ENCODE measurements around the gene TBC1D4.
"Not testable (repeated sequence)": the region's sequence is repeated elsewhere in the genome, so short reads cannot be mapped to it uniquely, and the experiment has no call there.

Gene TBC1D4

DNA sequence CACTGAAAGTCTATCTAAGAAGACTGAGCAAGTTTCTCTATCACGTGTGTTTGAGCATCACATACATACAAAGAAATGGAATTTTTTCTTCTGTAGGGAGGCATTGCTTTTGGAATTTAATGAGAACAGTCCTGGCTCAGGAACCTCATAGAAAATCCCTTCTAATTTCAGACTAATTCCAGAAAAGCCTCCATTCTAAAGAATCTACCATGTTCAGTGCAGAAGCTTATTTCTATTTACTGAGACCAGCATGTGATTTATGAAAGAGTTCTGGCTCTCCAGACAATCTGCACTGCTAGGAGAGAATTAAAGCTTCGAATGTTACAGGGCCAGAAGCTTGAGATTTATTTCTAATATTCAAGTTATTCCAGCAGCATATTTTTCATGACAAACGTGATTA lies 186.8 kb downstream of the TBC1D4 start:
- DNase-seq (ENCODE audit: low read depth in 2 of 2, low spot score in 1 of 2): no peak

DNA sequence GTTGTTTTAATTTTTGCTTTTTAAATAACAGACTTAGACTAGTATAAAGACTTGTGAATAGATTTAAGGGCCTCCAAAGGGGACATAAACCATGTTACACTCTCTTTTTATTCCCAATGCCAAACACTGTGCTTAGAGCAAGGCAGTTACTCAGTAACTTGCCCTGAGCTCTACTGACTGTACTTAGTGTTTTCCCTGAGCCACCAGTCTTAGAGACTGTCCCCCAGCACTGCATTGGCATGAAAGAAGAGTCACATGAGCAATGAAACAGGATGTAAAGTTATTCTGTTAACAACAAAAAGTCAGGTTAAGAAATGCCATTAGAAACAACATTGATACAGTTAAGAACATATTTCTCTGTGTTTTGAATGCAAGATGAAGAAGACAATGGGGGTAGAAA lies 187.9 kb downstream of the TBC1D4 start:
- DNase-seq (ENCODE audit: low read depth in 2 of 2, low spot score in 1 of 2): no peak

DNA sequence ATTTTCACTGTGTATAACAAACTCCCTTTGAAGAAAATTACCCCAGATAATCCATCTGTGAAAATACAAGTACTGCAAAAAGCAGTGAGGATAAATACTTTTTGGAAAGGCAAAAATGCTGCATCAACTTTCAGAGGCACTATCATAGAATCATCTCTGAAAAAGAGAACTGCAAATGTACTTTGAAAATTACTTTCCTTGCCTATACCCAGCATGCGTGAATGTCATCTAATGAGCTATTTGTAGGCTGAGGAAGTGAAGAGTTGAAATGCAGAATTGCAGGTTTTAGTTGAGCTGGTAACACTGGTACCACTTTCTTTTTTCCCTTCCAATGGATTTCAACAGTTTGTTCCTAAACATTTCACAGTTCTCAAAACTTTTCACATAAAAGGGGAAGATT lies 196.7 kb downstream of the TBC1D4 start:
- DNase-seq (ENCODE audit: low read depth in 2 of 2, low spot score in 1 of 2): no peak

DNA sequence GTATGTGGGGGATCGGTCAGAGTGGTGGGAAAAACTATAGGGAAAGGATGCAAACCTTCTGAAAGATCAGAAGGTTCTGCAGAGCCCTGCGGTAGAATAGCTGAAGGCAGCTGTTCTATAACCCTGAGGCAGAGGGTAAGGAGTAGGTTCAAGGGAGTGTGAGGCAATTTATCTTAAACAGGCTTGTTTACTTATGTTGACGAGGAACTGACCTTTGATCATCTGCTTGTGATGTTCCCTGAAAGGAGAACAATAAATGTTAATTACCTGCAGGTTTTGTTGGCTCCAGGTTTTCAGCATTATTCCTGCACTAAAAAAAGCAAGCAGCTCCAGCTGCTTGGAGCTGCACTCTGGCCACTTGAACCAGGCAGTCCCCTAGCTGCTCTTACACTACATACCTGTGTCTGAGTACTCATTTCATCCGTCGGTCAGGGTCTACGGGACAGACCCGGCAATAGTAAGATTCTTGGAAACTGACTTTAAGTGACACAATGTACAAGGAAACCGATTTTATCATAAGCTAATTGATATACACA lies 202.1 kb downstream of the TBC1D4 start:
- DNase-seq (ENCODE audit: low read depth in 2 of 2, low spot score in 1 of 2): no peak

DNA sequence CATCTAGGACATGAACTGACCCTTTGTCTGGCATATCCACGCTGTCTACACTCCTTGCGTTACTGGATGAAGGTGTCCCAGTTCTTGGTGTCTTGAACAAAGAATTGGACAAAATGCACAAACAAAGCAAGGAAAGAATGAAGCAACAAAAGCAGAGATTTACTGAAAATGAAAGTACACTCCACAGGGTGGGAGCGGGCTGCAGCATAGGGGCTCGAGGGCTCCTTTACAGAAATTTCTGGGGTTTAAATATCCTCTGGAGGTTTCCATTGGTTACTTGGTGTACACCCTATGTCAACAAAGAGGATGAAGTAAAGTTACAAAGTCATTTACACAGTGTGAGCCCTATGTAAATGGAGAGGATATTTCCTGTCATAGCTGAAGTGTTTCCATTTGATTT lies 208.3 kb downstream of the TBC1D4 start:
- DNase-seq (ENCODE audit: low read depth in 2 of 2, low spot score in 1 of 2): not testable (repeated sequence)

DNA sequence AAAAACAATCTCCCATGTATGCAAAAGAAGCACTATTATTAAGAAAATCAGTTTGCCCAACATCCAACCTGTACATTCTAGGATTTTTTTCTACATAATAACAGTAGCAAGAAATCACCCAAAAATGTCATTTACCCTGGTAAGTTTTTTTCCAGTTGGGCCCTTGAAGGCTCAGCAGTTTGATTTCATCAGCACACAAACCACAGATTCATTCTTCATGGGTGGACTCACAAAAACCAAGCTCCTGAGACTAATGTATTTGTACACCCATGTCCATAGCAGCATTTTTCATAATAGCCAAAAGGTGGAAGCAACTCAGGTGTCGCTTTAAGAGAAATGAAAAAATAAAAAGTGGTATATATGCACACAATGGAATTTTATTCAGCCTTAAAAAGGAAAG lies 210.1 kb downstream of the TBC1D4 start:
- no peak for DNase-seq (ENCODE audit: low read depth in 2 of 2, low spot score in 1 of 2)

DNA sequence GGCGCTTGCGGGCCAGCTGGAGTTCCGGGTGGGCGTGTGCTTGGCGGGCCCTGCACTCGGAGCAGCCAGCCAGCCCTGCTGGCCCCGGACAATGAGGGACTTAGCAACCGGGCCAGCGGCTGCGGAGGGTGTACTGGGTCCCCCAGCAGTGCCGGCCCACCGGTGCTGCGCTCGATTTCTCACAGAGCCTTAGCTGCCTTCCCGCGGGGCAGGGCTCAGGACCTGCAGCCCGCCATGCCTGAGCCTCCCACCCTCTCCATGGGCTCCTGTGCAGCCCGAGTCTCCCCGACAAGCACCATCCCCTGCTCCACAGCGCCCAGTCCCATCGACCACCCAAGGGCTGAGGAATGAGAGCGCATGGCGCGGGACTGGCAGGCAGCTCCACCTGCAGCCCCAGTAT lies 213.5 kb downstream of the TBC1D4 start:
- DNase-seq (ENCODE audit: low read depth in 2 of 2, low spot score in 1 of 2): not testable (repeated sequence)

DNA sequence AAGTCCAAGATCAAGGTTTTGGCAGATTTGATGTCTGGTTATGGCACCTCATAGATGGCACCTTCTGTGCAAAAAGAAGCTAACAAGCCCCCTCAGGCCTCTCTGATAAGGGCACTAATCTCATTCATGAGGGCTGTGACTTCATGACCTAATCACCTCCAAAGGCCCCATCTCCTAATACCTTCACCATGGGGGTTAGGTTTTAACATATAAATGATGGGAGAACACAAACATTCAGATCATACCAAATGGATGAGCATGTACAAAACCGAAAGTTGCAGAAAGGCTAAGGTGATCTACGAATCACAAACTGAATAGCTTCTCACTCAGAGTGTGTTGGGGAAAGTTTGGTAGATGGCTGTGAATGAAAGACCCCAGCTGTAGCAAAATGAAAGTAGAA lies 217.4 kb downstream of the TBC1D4 start:
- no peak for DNase-seq (ENCODE audit: low read depth in 2 of 2, low spot score in 1 of 2)

DNA sequence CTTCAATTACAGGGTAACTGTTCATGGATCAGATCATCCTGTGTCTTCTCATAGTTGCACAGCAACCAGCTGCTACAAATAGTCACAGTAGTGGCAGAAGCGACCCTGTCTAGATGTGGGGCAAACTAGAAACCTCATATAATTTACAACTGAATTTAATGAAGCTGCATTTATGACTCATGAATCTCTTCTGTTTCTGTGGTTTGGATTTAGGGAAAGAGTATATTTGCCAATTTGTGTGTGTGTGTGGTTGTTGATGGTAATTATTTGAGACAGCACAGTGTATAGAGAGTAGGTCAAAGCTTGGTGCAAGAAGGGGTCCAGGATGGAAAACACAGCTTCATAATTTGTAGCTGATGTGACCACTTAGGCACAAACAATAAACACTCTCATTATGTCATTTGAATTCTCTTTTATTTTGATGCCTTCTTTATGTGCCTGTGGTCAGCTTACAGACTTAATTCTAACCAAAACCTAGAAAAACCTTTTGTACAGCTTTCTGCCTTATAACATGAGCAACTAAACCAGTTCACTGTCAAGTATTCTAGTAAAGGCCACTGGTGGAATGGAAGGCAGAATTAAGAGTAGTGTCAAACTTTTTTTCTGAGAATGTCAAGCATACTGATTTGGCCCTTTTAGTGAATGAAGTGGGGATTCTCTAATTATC lies 218.1 kb downstream of the TBC1D4 start:
- DNase-seq (ENCODE audit: low read depth in 2 of 2, low spot score in 1 of 2): no peak

DNA sequence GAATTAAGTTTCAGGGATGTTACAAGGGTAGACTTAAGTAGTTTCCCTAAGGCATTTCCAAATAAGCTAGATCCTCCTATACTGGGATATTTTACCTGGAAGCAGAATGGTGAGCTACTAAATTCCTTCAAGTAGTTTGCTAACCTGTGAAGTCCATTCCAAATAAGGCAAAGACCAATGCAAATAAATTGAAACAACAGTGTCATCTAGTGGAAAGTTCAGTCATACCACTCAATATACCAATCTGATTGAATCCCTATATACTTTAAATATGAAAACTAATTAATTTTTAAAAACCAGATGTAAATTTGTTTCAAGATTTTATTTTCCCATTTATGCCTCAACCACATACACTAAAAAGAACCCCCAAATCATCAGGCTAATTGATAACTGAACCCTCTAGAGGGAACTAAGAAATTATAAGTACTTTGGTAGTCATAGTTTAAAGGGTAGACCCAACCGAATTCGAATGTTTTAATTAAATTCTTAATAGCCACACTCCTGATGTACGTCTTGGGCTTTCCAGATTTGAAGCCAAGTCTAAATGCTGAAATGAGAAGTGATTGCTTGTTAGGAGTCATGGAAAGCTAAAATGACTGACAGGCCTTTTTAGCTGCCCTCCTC lies 223.7 kb downstream of the TBC1D4 start:
- no peak for DNase-seq (ENCODE audit: low read depth in 2 of 2, low spot score in 1 of 2)

DNA sequence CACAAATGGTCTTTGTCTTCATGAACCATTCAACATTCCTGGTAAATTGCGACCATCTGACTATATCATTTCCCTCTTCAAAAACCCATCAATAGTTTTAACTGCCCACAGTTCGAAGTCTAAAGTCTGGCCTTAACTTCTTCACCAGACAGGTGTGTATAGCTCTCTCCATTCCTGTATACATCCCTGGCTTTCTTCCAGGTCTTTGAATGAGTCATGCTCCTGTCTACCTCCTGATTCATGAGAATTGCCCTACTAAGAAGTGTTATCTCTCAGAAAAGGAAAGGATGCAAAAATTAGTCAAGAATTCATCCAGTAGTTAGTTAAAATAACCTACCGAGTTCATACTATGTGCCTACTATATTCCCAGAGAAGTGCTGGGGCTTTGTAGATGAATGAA lies 225.0 kb downstream of the TBC1D4 start:
- no peak for DNase-seq (ENCODE audit: low read depth in 2 of 2, low spot score in 1 of 2)

DNA sequence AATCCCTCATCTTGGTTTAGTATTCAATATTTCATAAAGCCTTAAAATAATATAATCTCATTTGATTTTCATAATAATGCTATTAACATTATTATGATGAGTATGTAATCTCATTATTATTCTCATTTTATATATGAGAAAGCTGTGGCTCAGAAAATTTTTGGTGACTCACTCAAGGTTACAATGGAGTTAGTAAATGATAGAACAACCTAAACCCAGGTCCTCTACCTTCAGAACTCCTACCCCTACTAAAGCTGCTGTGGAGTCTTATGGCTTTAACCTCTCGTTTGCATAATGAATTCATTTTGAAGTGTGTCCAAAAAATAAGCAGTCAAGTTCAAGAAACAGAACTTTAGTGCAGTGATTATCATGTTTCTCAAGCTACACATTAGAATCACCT lies 226.3 kb downstream of the TBC1D4 start:
- DNase-seq (ENCODE audit: low read depth in 2 of 2, low spot score in 1 of 2): no peak

DNA sequence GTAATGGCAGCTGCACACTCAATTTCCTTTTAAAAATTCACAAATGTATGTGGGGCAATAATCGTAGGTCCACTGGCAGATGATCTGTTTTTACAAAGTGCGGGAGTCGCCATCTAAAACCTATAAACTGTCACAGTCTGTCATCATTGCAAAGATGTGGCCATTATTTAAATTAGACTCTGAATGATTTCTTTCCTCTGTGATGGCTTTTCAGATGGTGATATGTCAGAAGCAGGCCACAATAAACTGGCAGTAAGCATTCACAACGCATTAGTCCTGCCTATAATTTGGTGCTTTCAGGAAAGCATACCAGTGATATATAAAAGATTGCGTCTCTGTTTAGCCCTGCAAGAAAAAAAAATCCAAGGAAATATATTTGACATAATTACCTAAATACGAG lies 226.8 kb downstream of the TBC1D4 start:
- no peak for DNase-seq (ENCODE audit: low read depth in 2 of 2, low spot score in 1 of 2)

DNA sequence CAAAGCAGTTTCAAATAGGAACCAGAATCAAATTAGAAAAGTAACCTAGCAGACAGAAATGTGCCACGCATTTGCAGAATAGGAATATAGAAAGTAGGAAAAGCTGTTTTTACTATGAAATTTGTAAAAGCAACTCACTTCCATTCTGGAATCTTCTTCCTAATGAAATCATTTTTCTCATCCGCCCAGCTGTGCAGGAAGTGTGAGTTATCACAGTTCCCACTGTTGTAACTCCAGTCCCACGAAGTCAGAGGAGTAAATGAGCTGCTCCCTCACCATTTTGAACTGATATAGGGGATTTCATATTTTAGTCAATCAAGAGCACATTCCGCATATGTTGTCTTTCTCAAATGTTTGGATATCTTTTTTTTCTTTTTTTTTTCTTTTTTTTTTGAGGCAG lies 230.8 kb downstream of the TBC1D4 start:
- no peak for DNase-seq (ENCODE audit: low read depth in 2 of 2, low spot score in 1 of 2)

DNA sequence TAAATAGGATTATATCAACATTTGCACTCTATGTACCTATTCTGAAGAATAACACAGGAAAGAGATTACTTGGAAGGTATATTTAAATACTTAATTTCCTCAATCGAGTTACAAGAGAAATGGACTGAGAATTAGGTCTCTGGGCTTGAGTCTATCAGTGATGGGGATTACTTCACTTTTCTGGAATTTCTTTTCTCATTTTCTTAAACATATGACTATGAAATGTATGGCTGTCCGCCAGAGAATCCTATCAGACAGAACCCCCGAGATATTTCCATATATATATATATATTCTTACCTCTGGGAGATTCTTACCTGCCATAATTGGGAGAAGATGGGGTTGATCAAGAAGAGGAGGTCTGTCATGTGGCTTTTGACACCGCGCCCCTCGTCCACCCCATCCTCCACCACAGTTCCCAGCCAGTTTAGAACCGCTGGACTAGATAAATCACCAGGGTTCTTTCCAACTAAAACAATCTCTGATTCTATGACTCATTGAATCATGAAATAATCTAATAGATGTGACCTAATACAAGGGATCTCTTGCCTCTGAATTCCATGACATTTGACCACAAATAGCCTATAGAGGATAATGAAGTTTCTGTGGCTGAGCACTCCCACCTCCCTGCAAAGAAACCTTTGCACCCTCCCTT lies 231.3 kb downstream of the TBC1D4 start:
- DNase-seq (ENCODE audit: low read depth in 2 of 2, low spot score in 1 of 2): no peak

DNA sequence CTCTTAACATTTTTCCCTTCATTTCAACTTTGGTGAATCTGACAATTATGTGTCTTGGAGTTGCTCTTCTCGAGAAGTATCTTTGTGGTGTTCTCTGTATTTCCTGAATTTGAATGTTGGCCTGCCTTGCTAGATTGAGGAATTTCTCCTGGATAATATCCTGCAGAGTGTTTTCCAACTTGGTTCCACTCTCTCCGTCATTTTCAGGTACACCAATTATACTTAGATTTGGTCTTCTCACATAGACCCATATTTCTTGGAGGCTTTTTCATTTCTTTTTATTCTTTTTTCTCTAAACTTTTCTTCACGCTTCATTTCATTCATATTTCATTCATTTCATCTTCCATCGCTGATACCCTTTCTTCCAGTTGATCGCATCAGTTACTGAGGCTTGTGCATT lies 236.4 kb downstream of the TBC1D4 start:
- DNase-seq (ENCODE audit: low read depth in 2 of 2, low spot score in 1 of 2): not testable (repeated sequence)

DNA sequence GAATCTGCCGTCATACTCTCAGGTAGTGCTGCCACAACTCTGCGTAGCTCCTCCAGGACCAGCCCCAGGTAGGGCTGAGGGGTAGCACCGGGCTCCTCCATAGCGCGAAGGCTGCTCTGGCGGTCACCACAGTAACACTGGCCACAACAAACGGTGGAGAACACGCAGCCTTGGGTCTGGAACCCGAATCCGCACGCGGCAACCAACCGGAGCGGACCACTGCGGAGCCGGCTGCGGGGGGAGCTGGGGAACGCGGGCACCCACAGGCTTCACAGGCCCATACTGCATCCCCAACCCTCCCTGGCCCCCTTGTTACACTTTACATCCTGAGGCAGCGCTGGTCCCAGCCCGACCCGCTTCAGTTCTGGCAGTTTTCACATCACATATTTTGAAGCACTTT lies 241.7 kb downstream of the TBC1D4 start:
- not testable (repeated sequence) for DNase-seq (ENCODE audit: low read depth in 2 of 2, low spot score in 1 of 2)

DNA sequence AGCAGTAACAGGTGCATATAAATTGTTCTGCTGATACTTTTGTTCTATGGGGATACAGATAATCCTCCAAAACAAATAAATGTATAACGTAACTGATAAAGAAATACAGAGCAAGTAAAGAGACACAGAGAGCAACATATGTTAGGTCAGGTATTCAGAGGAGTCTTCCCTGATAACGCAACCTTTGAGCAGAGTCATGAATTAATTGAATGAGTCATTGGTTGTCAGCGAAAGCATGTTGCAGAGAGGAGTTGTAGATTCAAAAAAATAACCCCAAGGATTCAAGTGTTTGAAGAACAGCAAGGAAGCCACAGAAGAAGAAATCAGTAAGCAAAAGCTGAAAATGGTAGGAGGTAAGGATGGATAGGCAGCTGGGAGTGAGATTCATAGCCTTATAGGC lies 245.2 kb downstream of the TBC1D4 start:
- no peak for DNase-seq (ENCODE audit: low read depth in 2 of 2, low spot score in 1 of 2)

Data from stimulated activated CD8-positive, alpha-beta memory T cell treated with anti-CD3 and anti-CD28 coated beads, Interleukin-4, amount 100 ng/mL, for 4 hours (primary cell).